NCI-H2081 treated with DMSO at 0.1 percent for 48 hours (cell line): ENCODE measurements around the gene DOCK8.
A peak's percentile ranks its signal among the peaks of the same experiment; 100 is the strongest.
"Not testable (repeated sequence)": the region's sequence is repeated elsewhere in the genome, so short reads cannot be mapped to it uniquely, and the experiment has no call there.

ENCODE experiments used
- DNase-seq: peaks from one replicate; lab custom pipeline; 2025; lab: John Stamatoyannopoulos, UW

Gene DOCK8

DNA sequence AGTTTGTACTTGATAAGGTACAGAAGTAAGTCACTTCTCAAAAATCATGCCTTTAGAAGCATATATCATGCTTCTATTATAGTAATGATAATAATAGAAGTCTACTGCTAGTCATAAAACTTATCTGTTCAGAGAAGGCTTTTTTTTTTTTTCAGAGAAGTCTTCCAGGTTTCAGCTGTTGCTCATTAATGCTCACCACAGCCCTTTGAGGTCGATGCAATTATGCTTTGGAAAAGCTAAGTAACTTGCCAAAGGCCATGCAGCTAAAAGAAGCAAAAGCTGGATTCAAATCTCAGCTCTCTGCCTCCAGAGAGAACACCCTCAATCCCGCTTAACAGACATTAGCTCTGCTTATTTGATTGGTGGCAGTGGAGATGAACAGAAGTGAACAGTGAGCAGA is 150.8 kb downstream of the DOCK8 start:
- DNase-seq = no peak

DNA sequence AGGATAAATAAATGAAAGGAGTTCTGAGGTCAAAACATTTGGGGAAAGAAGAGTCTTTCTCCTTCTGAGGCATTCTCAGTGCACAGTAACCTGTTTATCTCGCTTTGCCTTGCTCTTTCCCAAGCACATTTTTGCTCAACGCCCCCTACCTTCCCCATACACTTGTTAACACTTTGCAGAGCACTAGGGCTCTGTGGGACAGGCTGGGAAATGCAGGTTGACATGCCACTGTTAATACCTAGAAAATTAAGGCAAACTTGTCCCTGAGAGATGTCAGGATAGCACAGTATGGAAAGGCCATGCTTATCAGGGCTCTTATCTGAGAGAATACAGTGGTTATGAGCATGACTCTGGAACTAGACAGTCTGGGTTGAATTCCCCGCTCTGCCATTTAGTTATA is 152.0 kb downstream of the DOCK8 start:
- no peak for DNase-seq

DNA sequence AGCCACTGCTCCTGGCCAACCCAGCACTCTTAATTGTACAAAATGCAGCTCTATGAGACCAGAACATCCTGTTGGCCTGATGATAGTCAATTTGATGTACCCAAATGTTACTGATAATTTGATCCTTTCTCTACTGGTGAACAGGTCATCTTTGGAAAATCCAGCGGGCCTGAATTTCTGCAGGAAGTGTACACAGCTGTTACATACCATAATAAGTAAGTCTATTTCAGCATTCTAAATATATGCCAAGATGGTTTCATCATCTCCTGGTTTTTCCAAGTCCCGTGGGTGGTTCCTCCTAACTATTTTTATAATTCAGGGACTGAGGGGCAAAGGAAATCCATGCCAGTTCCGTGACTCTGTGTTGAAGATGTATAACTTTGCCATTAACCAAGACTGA is 155.4 kb downstream of the DOCK8 start:
- no peak for DNase-seq

- no peak for DNase-seq
These were observed 156.7 kb downstream of the DOCK8 start for GRCh38 chr9:371349-371748.

GRCh38 chr9:372128-372527 is 157.5 kb downstream of the DOCK8 start:
- no peak for DNase-seq

GRCh38 chr9:373759-374206 is 159.1 kb downstream of the DOCK8 start:
- DNase-seq = no peak

GRCh38 chr9:374736-375135 is 160.1 kb downstream of the DOCK8 start:
- DNase-seq = no peak

GRCh38 chr9:376115-376514 is 161.4 kb downstream of the DOCK8 start:
- no peak for DNase-seq

GRCh38 chr9:378263-378662 is 163.6 kb downstream of the DOCK8 start:
- no peak for DNase-seq

DNA sequence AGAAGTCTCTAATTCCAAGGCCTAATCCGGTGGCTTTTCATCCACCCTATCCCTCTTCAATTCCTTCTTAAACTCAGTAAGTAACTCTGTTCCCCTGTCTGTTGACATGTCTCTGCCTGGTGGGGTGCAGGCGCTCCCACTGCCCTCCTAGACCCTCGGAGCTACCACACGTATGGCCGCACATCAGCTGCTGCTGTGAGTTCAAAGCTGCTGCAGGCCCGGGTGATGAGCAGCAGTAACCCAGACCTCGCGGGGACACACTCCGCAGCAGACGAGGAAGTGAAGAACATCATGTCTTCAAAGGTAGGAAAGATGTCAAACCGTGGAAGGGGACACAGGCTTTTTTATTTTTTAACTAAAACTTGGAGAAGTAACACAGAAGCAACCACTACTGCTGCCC is 167.7 kb downstream of the DOCK8 start:
- DNase-seq = no peak

DNA sequence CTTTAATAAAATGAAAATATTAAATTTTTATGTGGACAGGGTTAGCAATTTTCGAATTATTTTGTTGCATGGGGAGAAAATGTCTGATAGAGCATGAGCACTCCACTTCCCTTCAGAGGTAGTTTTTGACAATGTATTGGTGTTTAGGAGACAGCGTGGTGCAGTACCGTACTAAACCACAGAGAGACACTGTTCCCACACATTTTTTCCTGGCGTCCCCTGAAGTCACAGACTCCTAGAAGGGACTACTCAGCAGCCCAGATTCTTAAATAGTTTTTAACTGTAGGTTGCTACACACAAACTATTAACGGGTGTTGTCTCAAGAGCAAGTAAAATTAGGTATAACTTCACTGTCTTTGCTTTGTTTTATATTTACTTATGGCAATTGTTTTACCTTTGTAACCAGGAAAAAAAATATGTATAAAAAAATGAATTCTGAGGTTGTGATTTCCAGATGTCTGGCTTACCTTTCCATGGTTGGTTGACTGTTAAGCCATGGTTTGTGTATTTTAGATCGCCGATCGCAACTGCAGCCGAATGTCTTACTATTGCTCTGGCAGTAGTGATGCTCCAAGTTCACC is 171.2 kb downstream of the DOCK8 start:
- DNase-seq = peak; percentile 7

- DNase-seq = no peak
These were observed 174.5 kb downstream of the DOCK8 start for GRCh38 chr9:389159-389558.

- DNase-seq = no peak
These were observed 175.1 kb downstream of the DOCK8 start for GRCh38 chr9:389758-390157.

- no peak for DNase-seq
These were observed 177.6 kb downstream of the DOCK8 start for GRCh38 chr9:392077-392804.

DNA sequence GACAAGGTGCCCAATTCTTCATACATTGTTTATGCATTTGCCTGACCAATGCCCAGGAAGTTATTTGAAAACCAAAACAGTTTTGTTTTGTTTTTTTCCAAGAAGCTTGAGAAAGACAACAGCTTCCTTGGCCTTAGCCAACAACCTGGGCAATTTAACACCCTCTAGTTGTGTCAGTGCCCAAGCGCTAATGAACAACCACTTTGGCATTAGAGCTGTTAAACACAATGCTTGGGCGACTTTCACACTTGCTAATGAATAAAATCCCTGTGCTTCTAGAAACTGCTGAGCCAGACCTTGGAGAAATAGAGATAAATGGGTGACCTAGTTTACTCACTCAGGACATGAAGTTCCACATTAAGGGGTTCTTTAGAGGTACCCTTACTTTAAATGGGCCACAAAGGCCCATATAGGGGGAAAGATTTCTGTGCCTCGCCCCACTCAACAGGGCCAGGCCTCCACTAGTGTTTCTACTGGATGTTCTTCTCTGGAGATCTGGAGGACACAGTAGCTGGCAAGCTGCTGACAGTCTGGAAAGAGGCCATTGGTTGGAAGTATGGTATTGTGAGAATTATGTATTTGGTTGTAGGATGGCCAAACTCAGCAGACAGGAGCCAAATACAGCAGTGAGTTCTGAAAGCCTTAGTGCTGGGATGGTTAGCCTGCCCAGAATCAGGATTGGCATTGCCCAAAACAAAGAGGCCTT is 179.8 kb downstream of the DOCK8 start:
- DNase-seq = no peak

DNA sequence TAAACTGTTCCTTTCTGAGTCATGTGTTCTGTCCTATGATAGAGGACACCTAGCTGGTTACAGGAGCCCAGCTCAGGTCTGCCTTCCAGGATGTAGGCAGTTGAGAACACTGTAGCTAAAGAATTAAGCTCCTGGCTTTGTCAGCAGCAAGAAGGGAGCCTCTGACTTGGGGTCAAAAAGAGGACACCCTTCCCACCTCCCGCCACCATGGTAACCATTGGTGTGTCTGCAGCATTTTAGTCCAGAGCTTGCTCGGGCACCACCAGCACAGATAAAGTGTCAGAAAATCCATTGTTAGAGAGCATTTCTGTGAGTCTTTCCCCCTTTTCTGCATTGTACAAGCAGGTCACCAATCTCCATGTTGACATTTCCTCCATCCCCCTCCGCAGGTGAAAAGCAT is 181.7 kb downstream of the DOCK8 start:
- no peak for DNase-seq

- DNase-seq = no peak
These were observed 183.4 kb downstream of the DOCK8 start for GRCh38 chr9:398085-398484.

GRCh38 chr9:401223-401622 is 186.6 kb downstream of the DOCK8 start:
- no peak for DNase-seq

- DNase-seq = no peak
These were observed 189.6 kb downstream of the DOCK8 start for GRCh38 chr9:404234-404633.

DNA sequence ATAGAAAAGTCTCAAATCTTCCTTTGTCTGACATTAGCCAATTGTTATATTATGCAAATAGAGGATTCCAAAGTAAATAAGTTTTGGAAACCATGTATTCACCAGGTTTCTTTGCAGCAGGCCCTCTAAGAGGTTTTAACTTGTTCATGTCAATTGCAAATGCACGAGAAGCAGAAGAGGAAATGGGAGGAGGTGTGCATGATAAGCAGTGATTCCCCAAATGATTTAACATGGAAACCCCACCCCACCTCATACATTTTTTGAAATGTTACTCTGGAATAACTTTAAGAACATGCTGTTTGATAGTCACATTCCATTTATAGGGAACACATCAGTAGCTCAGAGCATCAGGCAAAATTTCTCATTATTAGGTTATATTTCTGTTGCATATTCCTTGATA is 190.7 kb downstream of the DOCK8 start:
- no peak for DNase-seq

DNA sequence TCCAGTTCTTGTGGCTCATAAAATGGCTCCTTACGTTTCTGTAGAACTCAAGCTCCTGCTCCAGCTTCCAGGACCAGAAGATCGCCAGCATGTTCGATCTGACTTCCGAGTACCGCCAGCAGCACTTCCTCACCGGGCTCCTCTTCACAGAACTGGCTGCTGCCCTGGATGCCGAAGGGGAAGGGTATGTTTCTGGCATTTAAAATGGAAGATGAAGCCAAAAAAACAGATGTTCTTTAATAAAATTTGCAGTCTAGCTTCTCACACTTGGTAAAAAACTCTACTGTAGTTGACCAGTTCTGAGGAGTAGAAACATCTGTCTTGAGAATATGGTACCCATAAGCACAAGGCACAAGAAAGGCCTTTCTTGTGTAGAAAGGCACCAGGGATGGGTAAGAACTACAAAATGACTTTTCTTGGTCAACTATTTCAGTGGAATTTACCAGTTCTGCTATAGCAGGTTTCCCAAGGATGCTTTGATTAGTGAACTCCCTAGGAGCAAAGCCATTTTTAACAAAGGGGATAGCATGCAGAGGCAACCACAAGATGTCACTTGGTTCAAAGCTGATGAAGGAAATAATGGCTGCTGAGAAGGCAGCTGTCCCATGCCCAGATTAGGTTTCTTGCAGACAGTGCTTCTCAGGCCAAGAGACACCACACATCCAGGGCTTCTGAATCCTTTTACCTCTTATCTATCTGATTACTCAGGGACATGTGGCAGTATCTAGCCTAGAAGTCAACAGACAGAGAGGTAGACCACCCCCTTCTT is 192.4 kb downstream of the DOCK8 start:
- DNase-seq = no peak

- not testable (repeated sequence) for DNase-seq
These were observed 195.0 kb downstream of the DOCK8 start for GRCh38 chr9:409655-410054.

DNA sequence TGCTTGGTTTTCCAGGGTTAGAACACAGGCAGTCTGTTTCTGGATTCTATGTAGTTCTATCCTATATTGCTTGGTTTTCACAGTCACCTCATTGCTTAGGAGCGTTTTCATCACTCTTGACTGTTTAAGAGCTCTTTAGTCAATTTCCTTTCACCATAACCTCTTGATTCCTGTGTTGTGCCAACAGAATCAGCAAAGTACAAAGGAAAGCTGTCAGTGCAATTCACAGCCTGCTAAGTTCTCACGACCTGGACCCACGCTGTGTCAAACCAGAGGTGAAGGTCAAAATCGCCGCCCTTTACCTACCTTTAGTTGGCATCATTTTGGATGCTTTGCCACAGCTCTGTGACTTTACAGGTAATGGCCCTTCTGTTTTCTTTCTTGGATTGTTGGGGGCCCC is 199.9 kb downstream of the DOCK8 start:
- DNase-seq = no peak
